Suprapubic skin (tissue), 4 donors: ENCODE results near the gene VDAC1. TPM values are rescaled to one million over a fixed set of nuclear protein-coding genes. Genes with fewer than 3 reads are reported as not detected.

Experiments used
- DNase-seq, 2 donors: peaks; one replicate each; pipeline ENCODE4 v3.0.0-alpha.2; 2019; ENCODE audit warnings: low spot score in 2 of 2
- H3K27ac ChIP-seq: fragments of 200-600 bp; sonication (generic); one replicate; pipeline ENCODE4 v1.5.1; 2019
- H3K27me3 ChIP-seq: fragments of 200-600 bp; sonication (generic); one replicate; pipeline ENCODE4 v1.5.1; 2019
- H3K36me3 ChIP-seq: fragments of 200-600 bp; sonication (generic); one replicate; pipeline ENCODE4 v1.5.1; 2019
- H3K4me1 ChIP-seq: fragments of 200-600 bp; sonication (generic); one replicate; pipeline ENCODE4 v1.5.1; 2019
- H3K4me3 ChIP-seq: fragments of 200-600 bp; sonication (generic); one replicate; pipeline ENCODE4 v1.5.1; 2019; ENCODE audit warnings: mild to moderate bottlenecking
- H3K9me3 ChIP-seq: fragments of 200-600 bp; sonication (generic); one replicate; pipeline ENCODE4 v1.5.1; 2019
- EP300 ChIP-seq: sonication (generic); formaldehyde crosslinking; IDR thresholded peaks from one replicate; pipeline ENCODE4 v1.6.1; 2017; ENCODE audit warnings: antibody characterized with exemption
- POLR2A ChIP-seq, 2 donors: fragments of 450-650 bp; IDR thresholded peaks; one replicate each; pipeline ENCODE4 v1.6.1; 2017; ENCODE audit warnings: antibody characterized with exemption in 2 of 2, mild to moderate bottlenecking in 2 of 2, moderate library complexity in 2 of 2
- POLR2AphosphoS5 ChIP-seq, 3 donors: sonication (generic); formaldehyde crosslinking; IDR thresholded peaks; one replicate each; pipeline ENCODE4 v1.6.1; 2017; ENCODE audit warnings: antibody characterized with exemption in 3 of 3
- WGBS: methylation state at CpG from one replicate; pipeline ENCODE4 v1.1.5; 2018; 5-methylcytosine and 5-hydroxymethylcytosine counted together
- total RNA-seq, 4 donors: library from RNA; depleted of rRNA; stranded (reverse); fragments of >200 nt; gene quantifications; one replicate each; pipeline ENCODE4 v1.1.0, GENCODE V29; 2016
- TF ChIP-seq, protein P1 (sequence below), 2 donors: fragments of 200-600 bp in 1 of 2; fragments of 450-650 bp in 1 of 2; sonication (generic) in 1 of 2; IDR thresholded peaks; one replicate each; pipeline ENCODE4 v1.5.1; 2016 to 2019; ENCODE audit warnings: antibody characterized with exemption in 2 of 2, mild to moderate bottlenecking in 1 of 2, moderate library complexity in 1 of 2

The VDAC1 gene
- total RNA-seq, 4 donors from 2014 or later: 106 to 194 (median 162) TPM

DNA sequence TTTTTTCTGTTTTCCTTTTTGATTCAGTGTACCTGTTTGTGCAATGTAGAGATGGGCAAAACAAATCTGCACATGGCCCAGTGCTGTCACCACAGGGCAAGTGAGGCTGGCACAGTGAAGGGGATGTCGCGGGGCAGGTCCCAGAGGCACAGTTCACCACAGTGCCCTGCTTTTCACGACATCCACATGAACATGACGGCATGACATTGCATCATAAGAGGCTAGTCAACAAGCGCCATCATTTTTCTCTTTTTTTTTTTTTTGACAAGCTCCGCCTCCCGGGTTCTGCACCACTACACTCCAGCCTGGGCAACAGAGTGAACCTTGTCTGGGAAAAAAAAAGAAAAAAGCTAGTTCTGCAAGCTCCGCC is 42.9 kb upstream of the VDAC1 start:
- peaks cover 9% of the 10 kb centered on the region for H3K4me1 ChIP-seq
- 85% methylated on average over 8 of the region's 8 CpGs for WGBS
- no peaks in the 10 kb centered on the region for H3K27me3 ChIP-seq
- no peak overlapping the region for H3K27ac ChIP-seq
- no peaks in the 10 kb centered on the region for H3K36me3 ChIP-seq
- TF ChIP-seq POLR2A (IDR thresholded peaks at IDR 0.05): no peak
- TF ChIP-seq, protein P1, sequence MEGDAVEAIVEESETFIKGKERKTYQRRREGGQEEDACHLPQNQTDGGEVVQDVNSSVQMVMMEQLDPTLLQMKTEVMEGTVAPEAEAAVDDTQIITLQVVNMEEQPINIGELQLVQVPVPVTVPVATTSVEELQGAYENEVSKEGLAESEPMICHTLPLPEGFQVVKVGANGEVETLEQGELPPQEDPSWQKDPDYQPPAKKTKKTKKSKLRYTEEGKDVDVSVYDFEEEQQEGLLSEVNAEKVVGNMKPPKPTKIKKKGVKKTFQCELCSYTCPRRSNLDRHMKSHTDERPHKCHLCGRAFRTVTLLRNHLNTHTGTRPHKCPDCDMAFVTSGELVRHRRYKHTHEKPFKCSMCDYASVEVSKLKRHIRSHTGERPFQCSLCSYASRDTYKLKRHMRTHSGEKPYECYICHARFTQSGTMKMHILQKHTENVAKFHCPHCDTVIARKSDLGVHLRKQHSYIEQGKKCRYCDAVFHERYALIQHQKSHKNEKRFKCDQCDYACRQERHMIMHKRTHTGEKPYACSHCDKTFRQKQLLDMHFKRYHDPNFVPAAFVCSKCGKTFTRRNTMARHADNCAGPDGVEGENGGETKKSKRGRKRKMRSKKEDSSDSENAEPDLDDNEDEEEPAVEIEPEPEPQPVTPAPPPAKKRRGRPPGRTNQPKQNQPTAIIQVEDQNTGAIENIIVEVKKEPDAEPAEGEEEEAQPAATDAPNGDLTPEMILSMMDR (IDR thresholded peaks at IDR 0.05): no peak
- TF ChIP-seq POLR2AphosphoS5 (IDR thresholded peaks at IDR 0.05): no peak
- no peak for TF ChIP-seq EP300
- no peaks in the 10 kb centered on the region for H3K9me3 ChIP-seq
- H3K4me3 ChIP-seq: no peak overlapping the region
- DNase-seq: no peak

DNA sequence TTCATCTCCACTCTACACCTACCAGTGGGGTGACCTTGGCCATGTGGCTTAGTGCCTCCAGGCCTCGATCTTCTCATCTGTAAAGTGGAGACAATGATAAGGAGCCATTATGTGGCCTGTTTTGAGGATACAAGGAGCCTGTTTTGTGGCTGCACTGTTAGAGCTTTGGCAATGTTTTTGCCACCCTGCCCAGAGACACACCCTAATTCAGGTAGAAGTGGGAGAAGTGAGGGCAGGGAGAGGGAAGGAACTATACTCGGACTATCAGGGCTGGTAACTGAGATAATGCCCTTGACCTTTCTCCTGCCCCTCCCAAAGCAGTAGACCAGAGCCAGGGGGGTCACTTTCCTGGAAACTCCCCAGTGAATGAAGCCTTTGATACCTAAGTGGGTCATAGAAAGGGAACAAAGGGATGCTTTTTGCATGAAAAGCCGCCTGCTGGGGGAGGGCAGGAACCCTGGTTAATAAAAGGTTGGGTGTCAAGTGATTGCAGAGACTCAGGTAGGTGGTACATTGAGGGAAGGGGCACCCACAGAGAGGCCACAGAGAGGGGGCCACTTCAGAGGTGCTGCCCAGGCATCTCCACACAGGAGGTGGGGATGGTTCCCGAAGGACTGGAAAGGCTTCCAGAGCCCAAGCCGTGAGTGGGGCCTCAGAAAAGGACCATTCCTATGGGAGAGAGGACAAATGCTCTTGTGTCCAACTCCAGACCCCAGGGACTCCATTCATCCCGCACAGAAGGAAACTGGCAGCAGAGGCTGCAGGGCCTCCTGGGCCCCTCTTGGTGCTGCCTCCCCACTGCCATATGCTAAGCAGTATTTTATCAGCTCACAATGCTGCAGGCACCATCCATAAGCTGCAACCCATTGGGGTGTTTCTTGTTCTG is 42.3 kb upstream of the VDAC1 start:
- Histone ChIP-seq H3K27me3 (no peaks in the 10 kb centered on the region), H3K27ac (no peak overlapping the region), H3K4me3 (no peak overlapping the region), H3K4me1 (peaks cover 6% of the 10 kb centered on the region), H3K36me3 (no peaks in the 10 kb centered on the region), H3K9me3 (no peaks in the 10 kb centered on the region)
- TF ChIP-seq POLR2A (IDR thresholded peaks at IDR 0.05) (no peak), POLR2AphosphoS5 (IDR thresholded peaks at IDR 0.05) (no peak), EP300 (no peak)
- TF ChIP-seq, protein P1 (IDR thresholded peaks at IDR 0.05): no peak
- WGBS: 59% methylated on average over 6 of the region's 6 CpGs
- no peak for DNase-seq

- Histone ChIP-seq H3K36me3 (no peaks in the 10 kb centered on the region), H3K27me3 (no peaks in the 10 kb centered on the region), H3K27ac (no peak overlapping the region), H3K4me1 (peaks cover 6% of the 10 kb centered on the region), H3K4me3 (no peak overlapping the region), H3K9me3 (no peaks in the 10 kb centered on the region)
- WGBS: 100% methylated on average over 3 of the region's 4 CpGs
- TF ChIP-seq, protein P1 (IDR thresholded peaks at IDR 0.05): no peak
- TF ChIP-seq POLR2AphosphoS5 (IDR thresholded peaks at IDR 0.05) (no peak), EP300 (no peak), POLR2A (IDR thresholded peaks at IDR 0.05) (no peak)
- no peak for DNase-seq
Observed at GRCh38 chr5:134046330-134046729, 41.6 kb upstream of the VDAC1 start.

GRCh38 chr5:134043793-134044792 is 39.3 kb upstream of the VDAC1 start:
- 89% methylated on average over 16 of the region's 18 CpGs for WGBS
- no peak for DNase-seq

More at GRCh38 chr5:134043793-134044792, 39.3 kb upstream of the VDAC1 start:
- no peaks in the 10 kb centered on the region for H3K9me3 ChIP-seq
- H3K27ac ChIP-seq: no peak overlapping the region
- TF ChIP-seq EP300 (no peak), POLR2AphosphoS5 (IDR thresholded peaks at IDR 0.05) (no peak), POLR2A (IDR thresholded peaks at IDR 0.05) (no peak)
- TF ChIP-seq, protein P1 (IDR thresholded peaks at IDR 0.05): no peak
- H3K36me3 ChIP-seq: no peaks in the 10 kb centered on the region
- H3K4me1 ChIP-seq: peaks cover 4% of the 10 kb centered on the region
- no peak overlapping the region for H3K4me3 ChIP-seq
- H3K27me3 ChIP-seq: no peaks in the 10 kb centered on the region
